Mesothelial cell of epicardium (in vitro differentiated cells): ENCODE data around the gene MC5R. TPM values are rescaled to one million over a fixed set of nuclear protein-coding genes. Genes with fewer than 3 reads are reported as not detected.
A peak's percentile ranks its signal among the peaks of the same experiment; 100 is the strongest.

ENCODE experiments used
- DNase-seq, 2 experiments: peaks; one replicate each; pipeline ENCODE4 v3.0.0; 2021; ENCODE audit warnings: low spot score in 2 of 2; ENCODE audit not compliant: unreplicated experiment in 2 of 2
- H3K27ac Mint-ChIP-seq: 2 replicates; pipeline ENCODE4 v1.8.0; 2021; ENCODE audit warnings: mixed read lengths
- H3K27me3 Mint-ChIP-seq: 2 replicates; pipeline ENCODE4 v1.8.0; 2021; ENCODE audit warnings: low read depth, mixed read lengths
- H3K36me3 Mint-ChIP-seq: 2 replicates; pipeline ENCODE4 v1.8.0; 2021; ENCODE audit warnings: mixed read lengths
- H3K4me1 Mint-ChIP-seq: 2 replicates; pipeline ENCODE4 v1.8.0; 2021; ENCODE audit warnings: mixed read lengths
- H3K4me3 Mint-ChIP-seq: 2 replicates; pipeline ENCODE4 v1.8.0; 2021; ENCODE audit warnings: mild to moderate bottlenecking, moderate library complexity, mixed read lengths
- H3K9me3 Mint-ChIP-seq: 2 replicates; pipeline ENCODE4 v1.8.0; 2021; ENCODE audit warnings: mixed read lengths
- total RNA-seq: library from RNA; stranded (reverse); gene quantifications from 3 replicates; pipeline ENCODE4 v1.2.1, GENCODE V29; 2021
- TF ChIP-seq, protein P1 (sequence below): fragments of 200-600 bp; sonication (generic); IDR thresholded peaks from one replicate; pipeline ENCODE4 v1.5.0; 2021; ENCODE audit warnings: antibody characterized with exemption; ENCODE audit not compliant: unreplicated experiment

The MC5R gene
- total RNA-seq, 1 donor from 2014 or later, result not detected

DNA sequence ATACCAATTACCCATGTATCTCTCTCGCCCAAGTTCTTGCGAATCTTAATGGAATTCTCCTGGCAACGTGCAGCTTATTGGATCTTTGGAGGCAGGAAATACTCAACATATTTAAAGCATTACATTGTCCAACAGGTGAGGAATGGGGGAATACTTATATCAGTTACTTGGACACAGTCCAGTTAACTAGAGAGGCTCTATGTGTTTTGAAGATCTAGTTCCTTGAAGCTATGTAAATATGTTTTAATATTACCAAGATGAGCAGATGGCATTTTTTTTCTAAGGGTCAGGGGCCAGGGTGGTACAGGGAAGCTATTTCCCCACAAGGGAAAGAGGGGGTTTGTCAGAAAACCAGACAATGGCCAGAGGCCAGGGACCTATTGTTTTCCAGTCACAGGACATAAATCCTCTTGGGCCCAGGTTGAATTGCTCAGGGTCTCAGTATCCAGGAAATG is 26.8 kb upstream of the MC5R start:
- Mint-ChIP-seq H3K27me3 (peaks cover 34% of the 10 kb centered on the region), H3K4me3 (no peak overlapping the region), H3K27ac (peak overlapping the region; percentile 85), H3K4me1 (peaks cover 22% of the 10 kb centered on the region), H3K36me3 (no peaks in the 10 kb centered on the region), H3K9me3 (no peaks in the 10 kb centered on the region)
- TF ChIP-seq, protein P1, sequence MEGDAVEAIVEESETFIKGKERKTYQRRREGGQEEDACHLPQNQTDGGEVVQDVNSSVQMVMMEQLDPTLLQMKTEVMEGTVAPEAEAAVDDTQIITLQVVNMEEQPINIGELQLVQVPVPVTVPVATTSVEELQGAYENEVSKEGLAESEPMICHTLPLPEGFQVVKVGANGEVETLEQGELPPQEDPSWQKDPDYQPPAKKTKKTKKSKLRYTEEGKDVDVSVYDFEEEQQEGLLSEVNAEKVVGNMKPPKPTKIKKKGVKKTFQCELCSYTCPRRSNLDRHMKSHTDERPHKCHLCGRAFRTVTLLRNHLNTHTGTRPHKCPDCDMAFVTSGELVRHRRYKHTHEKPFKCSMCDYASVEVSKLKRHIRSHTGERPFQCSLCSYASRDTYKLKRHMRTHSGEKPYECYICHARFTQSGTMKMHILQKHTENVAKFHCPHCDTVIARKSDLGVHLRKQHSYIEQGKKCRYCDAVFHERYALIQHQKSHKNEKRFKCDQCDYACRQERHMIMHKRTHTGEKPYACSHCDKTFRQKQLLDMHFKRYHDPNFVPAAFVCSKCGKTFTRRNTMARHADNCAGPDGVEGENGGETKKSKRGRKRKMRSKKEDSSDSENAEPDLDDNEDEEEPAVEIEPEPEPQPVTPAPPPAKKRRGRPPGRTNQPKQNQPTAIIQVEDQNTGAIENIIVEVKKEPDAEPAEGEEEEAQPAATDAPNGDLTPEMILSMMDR, result no peak
- DNase-seq, result no peak

DNA sequence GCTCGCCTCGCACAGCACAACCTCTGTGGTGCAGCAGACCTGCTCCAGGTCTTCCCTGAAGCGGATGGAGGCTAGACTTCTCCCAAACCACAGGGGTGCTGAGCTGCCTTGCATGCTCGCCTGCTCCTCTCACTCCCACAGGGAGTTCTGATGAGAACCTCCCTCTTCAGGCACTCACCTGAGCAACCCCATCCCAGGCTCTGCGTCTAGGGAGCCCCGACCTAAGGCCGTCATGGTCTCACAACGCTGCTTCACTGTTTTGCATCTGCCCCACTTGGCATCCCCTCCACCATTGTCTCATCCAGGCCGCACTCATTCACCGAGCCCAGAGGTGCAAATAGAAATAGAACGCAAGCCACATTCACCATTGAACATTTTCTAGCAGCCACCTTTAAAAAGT is 24.6 kb upstream of the MC5R start:
- H3K36me3 Mint-ChIP-seq, result no peaks in the 10 kb centered on the region
- peaks cover under 1% of the 10 kb centered on the region for H3K9me3 Mint-ChIP-seq
- TF ChIP-seq, protein P1, result no peak
- peaks cover 50% of the 10 kb centered on the region for H3K27me3 Mint-ChIP-seq
- H3K4me3 Mint-ChIP-seq, result no peak overlapping the region
- H3K4me1 Mint-ChIP-seq, result peaks cover 22% of the 10 kb centered on the region
- no peak for DNase-seq
- H3K27ac Mint-ChIP-seq, result no peak overlapping the region

DNA sequence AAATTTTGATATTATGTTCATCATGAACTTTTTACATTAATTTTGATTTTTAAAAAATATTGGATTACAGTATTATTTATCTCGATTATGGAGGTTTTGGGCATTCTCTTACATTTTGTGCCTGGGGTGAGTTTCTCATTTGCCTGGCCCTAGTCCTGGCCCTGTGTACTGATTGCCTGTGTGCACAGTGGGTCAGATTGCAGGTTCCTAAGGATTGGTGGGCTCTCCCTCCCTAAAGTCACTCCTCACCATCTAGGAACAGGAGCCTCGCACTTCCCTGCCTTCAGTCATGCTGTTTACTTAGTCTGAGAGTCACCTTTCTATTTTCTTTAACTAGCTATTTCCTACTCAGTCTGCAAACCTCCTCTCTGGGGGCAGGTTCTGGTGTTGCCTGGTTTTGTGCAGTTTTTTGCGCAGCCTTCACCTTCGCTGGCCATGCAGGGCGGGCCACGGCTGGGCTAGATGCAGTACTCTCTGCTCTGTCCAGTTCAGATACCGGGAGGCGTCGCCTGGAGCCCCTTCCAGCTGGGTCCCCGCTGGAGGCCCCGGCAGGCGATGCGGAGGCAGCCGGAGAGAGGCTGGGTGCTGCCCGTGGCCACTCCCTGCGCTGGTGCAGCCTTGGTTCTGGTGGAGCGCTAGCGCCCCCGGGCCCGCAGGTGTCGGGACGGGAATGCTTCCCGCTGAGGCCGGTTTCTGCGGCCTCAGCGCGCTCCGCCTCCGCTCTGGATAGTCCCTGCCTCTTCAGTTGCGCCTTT is 23.3 kb upstream of the MC5R start:
- H3K4me3 Mint-ChIP-seq, result peak overlapping the region; percentile 56
- peaks cover 5% of the 10 kb centered on the region for H3K9me3 Mint-ChIP-seq
- H3K27me3 Mint-ChIP-seq, result peaks cover 53% of the 10 kb centered on the region
- DNase-seq, result peak; percentile 40 to 73
- H3K27ac Mint-ChIP-seq, result no peak overlapping the region
- no peaks in the 10 kb centered on the region for H3K36me3 Mint-ChIP-seq
- peaks cover 22% of the 10 kb centered on the region for H3K4me1 Mint-ChIP-seq
- TF ChIP-seq, protein P1, result no peak

DNA sequence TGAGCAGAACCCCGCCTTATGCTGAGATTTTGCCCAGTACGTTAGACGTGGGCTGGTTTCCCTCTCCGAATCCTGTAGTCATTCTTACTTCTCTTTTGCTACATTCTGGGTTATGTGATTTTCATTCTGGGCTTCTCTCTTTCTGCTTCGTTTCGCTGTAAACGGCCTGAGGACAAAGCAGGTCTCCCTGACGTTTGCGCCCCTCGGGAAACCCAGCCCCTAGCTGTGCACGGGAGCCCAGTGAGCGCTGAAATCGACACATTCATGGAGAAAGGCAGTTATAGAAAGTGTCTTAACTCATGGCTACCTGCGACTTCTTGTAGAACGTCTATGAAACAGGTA is 22.7 kb upstream of the MC5R start:
- DNase-seq, result no peak
- Mint-ChIP-seq H3K36me3 (no peaks in the 10 kb centered on the region), H3K27ac (no peak overlapping the region), H3K9me3 (peaks cover 5% of the 10 kb centered on the region), H3K4me1 (peaks cover 20% of the 10 kb centered on the region), H3K4me3 (peak overlapping the region; percentile 56), H3K27me3 (peaks cover 53% of the 10 kb centered on the region)
- TF ChIP-seq, protein P1, result no peak

DNA sequence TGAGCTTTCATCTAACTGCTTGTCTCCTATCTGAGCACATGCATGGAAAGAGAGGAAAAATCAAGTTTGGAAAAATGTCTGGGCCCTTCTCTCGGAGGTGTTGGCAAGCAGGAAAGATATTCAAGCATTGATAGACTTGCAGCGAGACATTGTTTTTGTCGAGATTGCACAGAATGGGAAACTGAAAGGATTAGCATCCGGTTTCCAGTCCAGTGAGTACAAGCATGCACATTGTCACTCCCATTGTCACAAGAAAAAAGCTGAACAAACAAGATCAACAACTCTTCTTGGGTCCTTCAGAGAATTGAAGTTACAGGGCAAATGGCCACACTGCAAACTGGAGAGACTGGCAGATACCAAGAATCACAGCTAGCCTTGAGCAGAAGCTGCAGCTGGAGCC is 19.6 kb upstream of the MC5R start:
- no peak overlapping the region for H3K27ac Mint-ChIP-seq
- peaks cover 10% of the 10 kb centered on the region for H3K4me1 Mint-ChIP-seq
- TF ChIP-seq, protein P1, result no peak
- peaks cover 5% of the 10 kb centered on the region for H3K9me3 Mint-ChIP-seq
- no peak overlapping the region for H3K4me3 Mint-ChIP-seq
- no peak for DNase-seq
- H3K27me3 Mint-ChIP-seq, result peaks cover 42% of the 10 kb centered on the region
- H3K36me3 Mint-ChIP-seq, result no peaks in the 10 kb centered on the region
